SH-SY5Y (cell line): ENCODE measurements around the gene AGRN.

Experiments used
- GATA2 ChIP-seq: IDR thresholded peaks from 2 replicates; pipeline ENCODE4 v1.6.1; 2011; ENCODE audit warnings: mild to moderate bottlenecking, low read depth, low read length
- GATA3 ChIP-seq: IDR thresholded peaks from 2 replicates; pipeline ENCODE4 v1.6.1; 2011; ENCODE audit warnings: low read depth, mild to moderate bottlenecking, low read length, moderate library complexity

Gene AGRN

DNA sequence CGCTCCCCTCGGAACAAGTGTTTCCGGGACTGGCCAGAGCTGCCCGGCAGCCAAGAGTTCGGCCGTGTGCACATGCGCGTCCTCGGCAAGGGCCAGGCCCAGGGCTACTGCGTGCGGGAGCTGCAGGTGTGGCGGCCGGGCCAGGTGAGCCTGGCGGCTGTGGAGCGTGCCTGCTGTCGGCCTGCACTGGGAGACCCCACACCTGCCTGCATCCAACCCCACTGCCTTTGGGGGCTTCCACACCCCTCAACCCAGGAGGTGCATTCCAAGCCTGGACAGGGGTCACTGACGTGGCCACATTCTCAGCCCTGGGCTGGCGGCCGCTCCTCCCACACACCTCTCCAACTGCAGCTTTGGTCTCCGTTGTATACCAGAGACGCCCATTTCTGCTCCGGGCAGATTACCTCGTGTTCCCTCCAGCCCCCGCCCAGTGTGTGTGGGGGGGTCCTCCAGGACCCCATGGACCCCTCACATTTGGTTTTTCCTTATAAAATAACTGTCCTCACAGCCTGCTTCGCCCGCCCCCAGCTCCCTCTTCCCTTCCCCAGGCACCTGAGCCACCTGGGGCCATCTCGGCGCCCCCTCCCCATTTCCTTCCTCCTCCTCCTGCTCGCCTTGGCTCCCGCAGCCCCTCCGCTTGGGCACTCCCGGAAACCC lies 48.1 kb downstream of the AGRN start:
- TF ChIP-seq GATA2 (no peak), GATA3 (no peak)

DNA sequence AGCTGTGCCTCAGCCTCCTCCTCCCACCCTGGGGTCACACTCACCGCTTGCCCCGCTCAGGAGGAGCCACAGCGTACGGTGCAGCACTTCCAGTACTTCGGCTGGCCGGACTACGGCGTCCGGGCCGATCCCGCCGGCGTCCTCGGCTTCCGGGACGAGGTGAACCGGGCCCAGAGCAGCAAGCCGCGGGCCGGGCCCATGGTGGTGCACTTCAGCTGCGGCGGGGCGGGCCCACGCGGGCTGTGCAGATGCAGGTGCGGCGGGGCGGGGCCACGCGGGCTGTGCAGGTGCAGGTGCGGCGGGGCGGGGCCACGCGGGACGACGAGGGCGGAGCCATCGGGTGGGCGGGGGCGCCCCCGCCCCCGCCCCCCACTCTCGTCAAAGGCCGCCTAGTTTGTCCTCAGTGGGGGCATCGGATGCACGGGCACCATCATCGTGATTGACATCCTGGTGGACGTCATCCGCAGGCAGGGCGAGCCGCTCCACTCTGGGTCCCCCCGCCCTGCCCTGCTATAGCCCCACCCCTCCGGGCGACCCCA lies 48.7 kb downstream of the AGRN start:
- TF ChIP-seq GATA2 (no peak), GATA3 (no peak)

DNA sequence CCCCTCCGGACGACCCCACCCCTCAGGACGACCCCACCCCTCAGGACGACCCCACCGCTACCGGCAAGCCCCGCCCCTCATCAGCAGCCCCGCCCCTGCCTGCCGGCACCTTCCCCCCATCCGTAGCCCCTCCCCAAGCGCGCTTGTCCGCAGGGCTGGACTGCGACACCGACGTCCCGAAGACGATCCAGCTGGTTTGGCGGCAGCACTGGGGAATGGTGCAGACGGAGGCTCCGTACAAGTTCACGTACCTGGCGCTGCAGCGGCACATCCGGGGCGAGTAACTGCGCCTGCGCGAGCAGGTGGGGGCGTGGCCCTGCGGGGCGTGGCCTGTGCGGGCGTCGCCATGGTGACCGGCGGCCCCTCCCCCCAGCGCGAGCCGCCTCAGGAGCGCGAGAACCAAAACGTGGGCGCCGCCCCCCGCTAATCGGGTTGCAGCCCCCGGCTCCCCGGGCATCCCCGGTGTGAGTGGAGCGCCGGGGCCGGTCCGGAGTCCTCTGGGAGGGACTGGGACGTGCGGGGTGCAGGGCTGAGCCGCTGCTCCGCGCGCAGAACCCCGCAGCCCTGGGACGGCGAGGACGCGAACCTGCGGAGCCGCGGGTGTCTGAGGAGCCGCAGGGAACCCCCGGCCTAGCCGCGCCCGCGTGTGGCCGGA lies 49.3 kb downstream of the AGRN start:
- TF ChIP-seq GATA2 (no peak), GATA3 (no peak)

DNA sequence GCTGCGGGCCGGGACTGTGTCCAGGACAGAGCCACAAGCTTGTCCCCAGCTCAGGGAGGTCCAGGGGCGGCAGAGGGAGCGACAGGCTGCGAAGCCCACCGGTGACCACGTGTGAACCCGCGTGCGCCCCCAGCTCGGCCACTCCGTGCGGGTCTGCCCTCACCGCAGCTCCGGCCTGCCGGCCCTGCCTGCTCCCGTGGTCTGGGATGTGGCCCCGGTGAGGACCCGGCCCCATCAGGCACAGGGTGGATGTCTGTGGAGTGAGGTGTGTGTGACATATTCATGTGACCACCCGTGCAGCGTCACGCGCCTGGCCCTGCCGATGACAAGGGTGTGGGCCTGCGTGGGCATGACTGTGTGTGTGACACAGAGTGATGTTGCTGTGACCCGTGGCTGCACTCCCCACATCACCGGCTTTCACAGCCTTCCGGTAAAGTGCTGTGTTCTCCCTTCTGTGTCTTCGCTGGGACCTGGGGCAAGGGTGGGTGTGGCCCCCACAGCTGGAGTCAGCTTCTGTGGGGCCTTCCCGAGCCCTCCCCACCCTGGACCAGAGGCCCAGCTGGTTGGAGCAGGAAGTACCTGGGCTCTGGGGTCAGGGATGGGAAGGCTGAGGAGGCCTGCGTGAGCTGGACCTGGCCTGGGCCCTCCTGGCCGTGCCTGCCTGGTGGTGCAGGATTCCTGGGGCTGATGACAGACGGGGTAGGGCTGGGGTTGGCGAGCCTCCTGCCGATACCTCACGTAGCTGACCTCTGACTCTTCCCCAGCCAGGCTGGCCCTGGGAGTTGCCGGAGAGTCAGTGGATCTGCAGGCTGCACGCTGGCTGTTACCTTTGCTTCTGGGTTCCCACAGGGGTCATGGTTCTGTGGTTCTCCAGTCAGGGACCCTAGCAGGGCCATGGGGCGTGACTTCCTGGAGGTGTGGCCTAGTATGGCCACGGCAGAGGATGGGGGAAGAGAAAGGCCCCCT lies 50.1 kb downstream of the AGRN start:
- TF ChIP-seq GATA2 (no peak), GATA3 (no peak)

DNA sequence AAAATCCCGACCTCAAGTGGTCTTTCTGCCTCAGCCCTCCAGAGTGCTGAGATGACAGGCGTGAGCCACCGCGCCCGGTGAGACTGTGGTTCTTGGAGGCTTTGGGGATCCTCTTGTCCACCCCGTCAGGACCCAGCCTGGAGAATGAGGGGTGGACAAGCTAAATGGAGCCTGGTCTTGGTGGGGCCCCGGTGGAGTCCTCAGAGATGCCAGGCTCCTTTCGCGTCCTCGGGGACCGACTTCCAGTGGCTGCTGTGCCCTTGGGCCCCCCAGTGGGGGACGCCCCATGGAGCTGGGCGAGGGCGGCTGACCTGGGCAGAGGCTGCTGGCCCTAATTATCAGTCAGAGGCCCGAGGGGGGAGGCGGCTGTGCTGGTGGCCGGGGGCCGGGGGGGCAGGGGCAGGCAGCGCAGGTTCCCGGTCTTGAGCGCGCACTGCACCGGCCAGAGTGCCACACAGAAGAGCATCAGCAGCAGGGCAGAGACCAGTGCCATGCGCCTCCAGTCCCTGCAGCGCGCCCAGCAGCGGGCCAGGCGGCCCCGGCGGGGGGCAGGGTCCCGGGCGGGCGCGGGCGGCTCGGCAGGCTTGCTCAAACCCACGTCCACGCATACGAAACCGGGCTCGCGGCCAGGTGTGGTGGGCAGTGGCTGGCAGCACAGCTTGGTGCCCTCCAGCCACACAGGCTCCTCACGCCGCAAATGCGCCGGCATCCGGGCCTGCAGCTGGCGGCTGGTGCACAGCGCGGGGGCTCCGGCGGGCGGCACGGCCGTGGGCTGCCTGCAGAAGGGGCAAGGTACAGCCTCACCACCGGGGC lies 51.8 kb downstream of the AGRN start:
- TF ChIP-seq GATA2 (no peak), GATA3 (no peak)

DNA sequence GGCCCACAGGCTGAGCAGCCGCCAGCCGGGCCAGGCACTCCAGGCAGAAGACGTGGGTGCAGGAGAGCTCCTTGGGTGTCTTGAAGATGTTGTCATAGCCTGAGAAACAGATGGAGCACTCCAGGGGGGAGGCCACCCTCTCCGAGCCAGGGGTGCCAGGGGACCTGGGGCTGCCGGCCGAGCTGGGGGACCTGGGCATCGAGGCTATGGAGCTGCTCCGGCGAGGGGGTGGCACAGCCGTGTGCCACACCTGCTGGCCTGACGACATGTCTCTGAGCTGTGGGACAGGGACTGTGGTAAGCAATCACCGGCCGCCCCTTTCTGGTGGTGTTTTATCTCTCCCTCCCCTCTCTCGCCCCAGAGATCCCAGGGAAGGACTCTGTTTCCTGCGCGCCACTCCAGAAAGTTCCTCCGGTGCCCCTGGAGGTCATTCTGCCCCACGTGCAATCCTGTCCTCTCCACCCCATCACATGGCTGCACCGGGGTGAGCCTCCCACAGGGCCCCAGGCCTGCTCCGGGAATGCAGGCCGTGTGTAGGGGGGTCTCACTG lies 52.5 kb downstream of the AGRN start:
- TF ChIP-seq GATA2 (no peak), GATA3 (no peak)

DNA sequence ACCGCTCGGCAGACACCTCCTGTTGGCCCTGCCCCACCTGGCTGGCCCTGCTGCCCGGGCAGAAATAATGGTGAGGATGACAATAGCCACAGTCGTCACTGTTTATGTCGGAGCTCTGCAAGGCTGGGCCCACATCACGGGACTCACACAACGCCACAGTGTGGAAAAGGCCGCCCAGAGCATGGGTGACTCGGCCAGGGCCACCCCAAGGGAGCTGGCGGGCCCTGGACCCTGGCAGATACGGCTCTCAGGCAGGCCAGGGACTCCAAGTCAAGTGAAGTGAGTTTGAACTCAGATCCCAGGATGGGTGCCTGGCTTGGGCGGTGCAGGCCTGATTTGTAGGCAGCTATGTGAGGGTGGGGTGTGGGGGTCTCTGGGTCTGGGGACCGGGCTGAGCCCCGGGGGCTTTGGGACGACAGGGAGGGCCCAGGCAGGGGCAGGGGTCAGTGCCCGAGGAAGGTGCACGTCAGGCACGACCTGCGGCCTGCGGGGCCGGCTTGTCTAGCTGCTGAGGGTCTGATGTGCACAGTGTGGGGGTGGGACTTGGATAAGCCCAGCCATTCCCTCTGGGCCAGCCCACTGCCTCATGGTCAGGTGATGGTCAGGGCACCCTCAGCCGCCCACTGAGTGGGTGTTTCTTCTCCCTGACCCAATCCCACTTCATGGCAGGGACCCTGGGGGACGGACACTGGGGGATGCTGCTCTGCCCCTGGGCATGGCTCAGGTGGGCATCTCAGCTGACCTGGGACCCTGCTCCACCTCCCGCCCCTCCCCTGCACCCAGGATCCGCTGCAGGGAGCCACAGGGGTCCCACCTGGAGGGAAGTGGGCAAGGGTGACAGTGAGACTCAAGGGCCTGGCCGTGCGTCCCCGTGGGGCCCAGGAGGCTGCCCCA lies 53.2 kb downstream of the AGRN start:
- no peak for TF ChIP-seq GATA3
- TF ChIP-seq GATA2: no peak

DNA sequence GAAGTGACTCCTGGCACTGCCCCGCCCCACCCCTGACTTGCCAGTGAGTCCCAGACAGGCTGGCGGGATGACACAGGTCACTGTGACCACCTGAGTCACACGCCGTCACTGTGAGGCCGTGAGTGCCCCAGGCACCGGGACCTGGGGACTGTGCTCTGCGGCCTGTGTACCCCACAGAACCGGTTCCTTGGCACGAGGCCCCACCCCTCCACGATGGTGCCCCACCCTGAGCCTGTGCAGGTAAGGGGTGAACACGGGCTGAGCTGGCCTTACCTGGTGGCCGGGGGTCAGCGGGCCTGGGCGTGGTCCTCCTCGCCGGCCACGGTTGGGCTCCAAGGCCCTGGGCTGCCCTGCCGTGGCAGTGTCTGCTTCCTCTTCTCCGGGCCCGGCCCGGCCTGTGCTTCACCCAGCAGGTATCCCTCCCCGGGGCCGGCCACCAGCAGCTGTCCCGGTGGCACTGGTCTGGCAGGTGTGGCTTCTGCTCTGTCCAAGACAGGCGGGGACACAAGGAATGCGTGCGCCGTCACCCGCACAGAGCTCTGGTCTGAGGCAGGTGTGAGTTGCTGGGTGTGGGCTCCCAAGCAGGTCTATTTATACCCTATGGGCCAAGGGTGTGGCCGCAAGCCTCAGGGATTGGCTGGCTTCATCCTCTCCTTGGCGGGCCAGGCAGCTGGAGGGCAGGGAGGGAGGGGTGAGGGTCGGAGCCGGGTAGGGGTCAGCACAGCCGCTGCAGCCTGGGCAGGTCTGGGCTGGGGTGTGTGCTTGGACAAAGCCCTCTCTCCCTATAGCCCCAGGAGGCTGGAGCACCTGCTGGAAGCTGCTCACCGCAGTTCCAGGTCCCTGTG lies 54.0 kb downstream of the AGRN start, which contains the start of gene RNF223:
Gene RNF223, minus strand, starts transcription at position 564 of the 845 bp plus-strand sequence. CDS start 1,740 bp downstream, outside the sequence.
- TF ChIP-seq GATA2: no peak
- no peak for TF ChIP-seq GATA3

DNA sequence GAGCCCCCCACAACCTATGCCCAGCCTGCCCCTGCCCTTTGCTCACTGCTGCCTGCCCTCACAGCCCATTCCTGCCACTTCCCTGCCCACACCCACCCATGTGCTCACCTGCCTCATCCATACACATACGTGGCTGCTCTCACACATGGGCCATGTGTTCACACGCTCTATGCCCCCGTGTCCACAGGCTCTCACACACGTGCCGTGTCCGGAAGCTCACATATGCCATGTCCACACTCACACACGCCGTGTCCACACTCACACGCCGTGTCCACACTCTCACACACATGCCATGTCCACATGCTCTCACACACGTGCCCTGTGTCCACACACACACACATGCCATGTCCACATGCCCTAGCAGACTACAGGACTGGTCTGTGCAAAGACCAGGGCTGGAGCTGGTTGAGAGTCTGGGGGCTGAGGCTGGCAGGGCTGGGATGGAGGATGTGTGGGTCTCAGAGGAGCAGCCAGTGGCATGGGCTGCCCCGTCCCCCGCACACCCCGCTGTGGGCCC lies 54.8 kb downstream of the AGRN start:
- no peak for TF ChIP-seq GATA2

DNA sequence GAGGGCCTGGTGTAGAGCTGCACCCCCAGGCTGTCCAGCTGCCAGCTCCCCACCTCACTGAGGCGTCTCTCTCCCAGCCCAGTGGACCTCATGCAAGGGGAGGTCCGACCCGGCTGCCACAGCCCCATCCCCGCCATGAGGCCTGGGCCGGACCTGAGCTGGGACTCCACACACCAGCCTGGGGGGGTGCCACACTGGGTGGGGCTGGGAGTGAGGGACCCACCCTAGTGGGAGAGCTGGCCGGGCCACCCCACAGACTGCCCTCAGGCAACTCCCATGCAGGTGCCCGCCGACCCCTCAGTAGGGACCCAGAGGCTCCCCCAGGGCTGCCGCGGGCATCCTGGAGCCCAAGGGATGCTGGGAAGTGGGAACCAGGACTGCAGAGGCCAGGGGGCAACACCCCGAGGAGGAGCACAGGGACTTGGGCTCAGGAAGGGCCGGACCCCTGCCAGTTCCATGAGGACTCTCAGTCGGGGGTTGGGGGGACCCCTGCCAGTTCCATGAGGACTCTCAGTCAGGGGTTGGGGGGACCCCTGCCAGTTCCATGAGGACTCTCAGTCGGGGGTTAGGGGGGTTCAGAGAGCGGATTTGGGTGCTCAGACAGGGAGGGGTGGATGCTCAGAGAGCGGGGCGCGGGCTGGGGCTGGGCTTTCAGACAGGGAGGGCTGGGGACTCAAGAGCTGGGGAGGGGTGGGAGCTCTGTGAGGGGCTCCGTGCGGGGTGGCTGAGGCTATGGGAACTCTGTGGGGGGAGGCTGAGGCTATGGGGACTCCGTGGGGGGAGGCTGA lies 55.4 kb downstream of the AGRN start:
- TF ChIP-seq GATA2: no peak

DNA sequence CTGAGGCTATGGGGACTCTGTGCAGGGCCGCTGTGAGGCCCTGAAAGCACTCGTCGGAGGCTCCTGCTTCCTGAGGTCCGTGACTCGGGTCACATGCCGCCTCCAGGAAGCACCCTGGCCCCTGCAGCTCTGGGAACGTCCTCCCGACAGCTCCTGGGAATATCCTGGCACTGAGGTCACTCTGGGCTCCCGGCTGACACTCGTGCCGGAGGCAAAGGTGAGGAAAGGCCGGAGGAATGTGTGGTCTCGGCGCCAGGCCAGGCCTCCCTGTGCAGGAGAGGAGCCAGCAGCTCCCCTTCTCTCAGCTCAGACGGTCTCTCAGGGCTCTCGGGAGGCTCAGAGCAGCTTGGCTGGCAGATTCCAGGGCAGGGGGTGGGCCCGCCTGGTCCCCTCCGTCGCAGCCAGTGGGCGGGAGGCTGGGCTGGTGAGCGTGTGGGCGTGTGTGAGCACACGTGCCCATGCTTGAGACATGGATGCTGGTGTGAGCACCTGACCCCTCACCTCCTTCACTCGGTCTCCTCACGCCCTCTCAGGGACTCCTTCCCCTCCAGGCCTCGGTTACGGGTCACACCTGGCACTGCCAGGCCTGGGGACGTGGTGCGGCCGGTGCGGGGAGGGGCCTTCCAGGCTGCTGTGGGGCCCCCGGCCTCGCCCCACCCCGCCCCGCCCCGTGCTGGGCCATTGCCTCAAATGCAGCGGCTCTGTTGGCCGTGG lies 59.6 kb downstream of the AGRN start:
- TF ChIP-seq GATA2: no peak
- no peak for TF ChIP-seq GATA3
